Stimulated activated CD4-positive, alpha-beta T cell treated with anti-CD3 and anti-CD28 coated beads, TNF-alpha, amount 100 ng/mL, for 24 hours (primary cell): Measurements from ENCODE around the gene ARHGAP33.
"Not testable (repeated sequence)": the region's sequence is repeated elsewhere in the genome, so short reads cannot be mapped to it uniquely, and the experiment has no call there.

Source experiments
- DNase-seq, 3 experiments: peaks; one replicate each; pipeline ENCODE4 v3.0.0-alpha.2; 2020; ENCODE audit warnings: low read depth in 3 of 3

Gene ARHGAP33

DNA sequence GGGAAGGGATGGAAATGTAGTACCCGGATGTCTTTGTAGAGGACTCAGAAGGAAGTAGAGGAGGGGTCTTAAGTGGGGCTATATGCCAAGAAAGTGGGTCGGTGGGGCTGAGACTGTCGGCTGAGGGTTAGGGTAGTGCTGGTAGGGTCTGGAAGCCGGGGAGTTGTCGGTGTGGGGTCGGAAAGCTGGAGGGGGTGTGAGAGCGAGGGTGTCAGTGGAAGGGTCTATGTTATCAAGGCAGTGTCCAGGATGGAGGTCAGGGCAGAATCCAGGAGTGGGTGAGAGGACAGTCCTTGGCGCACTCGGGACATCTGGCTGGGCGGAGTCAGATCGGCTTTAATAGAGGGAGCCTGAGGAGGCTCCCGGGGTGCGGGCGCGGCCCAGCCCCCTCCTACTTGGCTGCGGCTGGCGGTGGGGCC, 20.2 kb upstream of the ARHGAP33 start:
- DNase-seq: no peak

DNA sequence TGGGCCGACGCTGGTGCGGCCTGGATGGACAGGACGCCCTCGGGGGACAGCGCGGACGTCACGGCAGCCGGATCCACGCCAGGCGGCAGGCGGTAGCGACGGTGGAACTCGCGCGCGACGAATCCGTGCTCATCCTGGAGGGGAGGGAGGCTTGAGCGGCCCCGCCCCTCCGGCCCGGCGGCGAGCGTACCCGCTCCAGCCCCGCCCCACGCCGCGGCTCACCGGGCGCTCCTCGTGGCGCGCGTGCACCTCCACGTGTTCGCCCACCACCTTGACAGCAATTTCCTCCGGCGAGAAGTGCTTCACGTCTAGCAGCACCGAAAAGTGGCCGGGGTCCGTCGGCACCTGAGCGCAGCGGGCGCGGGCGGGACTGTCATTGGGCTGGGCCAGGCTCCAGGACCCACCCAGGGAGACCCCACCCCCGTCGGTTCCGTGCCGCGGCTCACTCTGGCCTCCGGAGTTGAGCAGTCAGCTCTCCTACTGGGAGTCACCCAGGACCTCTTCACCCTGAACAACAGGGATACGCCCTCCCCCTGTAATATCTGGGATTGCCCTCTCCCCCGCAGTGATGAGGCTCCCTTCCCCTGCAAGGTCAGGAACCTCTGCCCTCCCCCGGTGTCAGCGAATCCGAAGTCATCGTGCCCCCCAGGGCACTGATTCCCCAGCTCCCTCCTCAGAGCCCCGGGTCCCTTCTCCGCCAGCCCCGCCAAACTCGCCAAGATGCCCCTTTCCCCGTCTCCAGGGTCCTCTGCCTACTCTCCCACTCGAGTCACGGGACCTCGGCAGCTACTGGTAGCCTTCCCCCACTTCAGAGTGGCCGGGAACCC, 19.6 kb upstream of the ARHGAP33 start:
- DNase-seq: peak in 1 of 3 experiments; percentile 38

DNA sequence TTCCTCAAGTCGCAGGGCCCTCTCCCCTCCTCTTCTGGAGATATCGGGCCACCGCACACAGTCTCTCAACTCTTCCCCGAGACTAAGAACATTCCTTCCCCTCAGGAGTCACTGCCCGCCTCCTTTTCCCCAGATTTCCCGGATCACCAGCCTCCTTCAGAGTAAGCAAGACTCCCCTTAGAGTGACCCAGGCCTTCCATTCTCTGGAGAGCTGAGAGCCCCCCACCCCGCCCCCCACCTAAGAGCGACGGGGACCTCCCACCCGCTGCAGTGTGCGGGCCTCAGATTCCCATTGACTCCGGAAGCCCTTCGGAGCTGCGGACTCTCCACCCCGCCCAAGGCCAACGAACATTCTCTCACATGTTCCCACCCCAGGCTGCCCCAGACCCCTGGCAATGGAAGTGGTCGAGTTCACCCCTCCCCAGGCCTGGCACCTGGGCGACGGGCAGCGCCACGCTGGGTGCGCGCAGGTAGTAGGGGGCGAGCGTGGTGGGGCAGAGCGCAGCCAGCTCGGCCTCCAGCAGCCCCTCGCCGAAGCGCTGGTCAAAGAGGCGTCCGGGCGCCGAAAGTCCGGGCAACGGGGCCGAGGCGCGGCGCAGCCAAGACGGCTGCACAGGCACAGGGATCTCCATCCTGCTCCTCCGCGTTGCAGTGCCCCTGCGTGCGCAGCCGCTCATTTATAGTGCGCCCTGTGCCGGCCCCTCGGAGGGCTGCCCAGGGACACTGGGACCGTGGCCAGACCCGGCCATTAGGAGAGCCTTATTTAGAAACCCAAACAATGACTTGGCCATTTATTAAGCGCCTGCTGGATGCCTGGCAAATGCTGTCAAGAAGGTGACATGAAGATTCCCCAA, 18.8 kb upstream of the ARHGAP33 start, which contains the start of gene HSPB6:
Gene HSPB6, minus strand, starts transcription at position 653 of the 854 bp plus-strand sequence. Its CDS starts 21 bp downstream, at position 632.
- DNase-seq: no peak

DNA sequence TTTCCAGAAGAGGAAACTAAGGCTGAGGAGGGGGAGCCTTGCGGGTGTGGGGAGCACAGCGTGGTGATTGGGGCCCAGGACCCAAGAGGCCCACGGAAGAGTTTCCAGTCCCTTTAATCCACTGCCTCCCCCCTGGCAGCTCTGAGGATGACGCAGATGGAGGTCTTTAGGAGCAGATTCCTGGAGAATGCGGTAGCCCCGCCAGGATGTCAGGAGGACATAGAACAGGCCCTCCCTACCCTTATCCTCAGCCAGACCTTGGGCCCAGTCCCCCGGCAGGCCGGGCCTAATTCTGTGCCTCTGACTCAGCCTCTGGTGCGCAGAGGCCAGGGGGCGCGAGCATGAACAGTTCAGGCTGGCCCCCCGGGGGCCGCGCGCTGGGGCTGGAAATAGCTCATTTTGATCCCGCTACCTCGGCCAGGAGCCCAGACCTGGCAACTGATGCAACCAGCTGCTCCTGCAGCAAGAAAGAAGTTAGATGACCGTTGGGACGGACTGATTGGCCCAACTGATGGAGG, 18.1 kb upstream of the ARHGAP33 start:
- peak in 1 of 3 experiments; percentile 28 for DNase-seq

- DNase-seq: peak; percentile 97 to 99 (median 97)
Measured at GRCh38 chr19:35757749-35758608, 17.4 kb upstream of the ARHGAP33 start, which contains the start of gene PROSER3. TSS of gene PROSER3 (plus strand) at chr19:35758176. CDS start at chr19:35758216, 40 bp downstream.

DNA sequence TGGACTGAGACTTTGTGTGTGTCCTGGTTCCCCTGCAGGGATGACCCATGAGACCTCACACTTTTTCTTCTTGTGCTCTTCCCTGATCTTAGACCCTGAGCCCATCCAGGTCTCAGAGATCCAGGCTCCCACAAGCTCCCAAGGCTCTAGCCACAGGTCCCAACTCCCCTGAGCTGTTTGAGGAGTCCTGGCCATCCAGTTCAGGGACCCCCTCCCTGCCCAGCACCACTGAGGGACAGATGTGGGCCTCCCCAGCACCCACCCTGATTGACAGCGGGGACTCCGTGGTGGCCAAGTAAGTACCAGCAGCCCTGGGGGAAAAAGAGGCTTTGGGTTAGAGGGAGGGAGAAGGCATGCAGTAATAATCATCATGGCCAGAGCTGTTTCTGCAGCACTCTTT, 15.7 kb upstream of the ARHGAP33 start:
- no peak for DNase-seq

DNA sequence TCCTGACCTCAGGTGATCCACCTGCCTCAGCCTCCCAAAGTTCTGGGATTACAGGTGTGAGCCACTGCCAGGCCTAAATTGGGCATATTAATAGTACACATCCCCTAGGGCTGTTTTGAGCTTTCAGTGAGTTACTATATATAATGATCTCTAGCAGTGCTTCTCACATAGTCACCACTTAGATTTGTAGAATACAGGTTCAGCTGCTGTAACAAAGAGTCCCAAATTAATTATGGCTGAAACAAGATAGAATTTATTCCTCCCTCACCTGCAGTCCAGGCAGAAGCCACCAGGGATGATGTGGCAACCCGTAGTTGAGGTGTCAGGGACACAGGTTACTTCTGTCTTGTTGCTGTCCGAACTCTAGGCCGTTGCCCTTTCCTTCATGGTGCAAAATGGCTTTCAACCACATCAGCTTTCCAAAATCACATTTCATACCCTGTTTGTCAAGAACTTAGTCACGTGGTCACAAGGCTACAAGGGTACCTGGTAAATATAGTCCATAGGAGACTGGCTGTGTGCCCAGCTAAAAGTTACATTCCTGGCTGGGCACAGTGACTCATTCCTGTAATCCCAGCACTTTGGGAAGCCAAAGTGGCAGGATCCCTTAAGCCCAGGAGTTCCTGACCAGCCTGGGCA, 14.5 kb upstream of the ARHGAP33 start:
- DNase-seq: no peak

DNA sequence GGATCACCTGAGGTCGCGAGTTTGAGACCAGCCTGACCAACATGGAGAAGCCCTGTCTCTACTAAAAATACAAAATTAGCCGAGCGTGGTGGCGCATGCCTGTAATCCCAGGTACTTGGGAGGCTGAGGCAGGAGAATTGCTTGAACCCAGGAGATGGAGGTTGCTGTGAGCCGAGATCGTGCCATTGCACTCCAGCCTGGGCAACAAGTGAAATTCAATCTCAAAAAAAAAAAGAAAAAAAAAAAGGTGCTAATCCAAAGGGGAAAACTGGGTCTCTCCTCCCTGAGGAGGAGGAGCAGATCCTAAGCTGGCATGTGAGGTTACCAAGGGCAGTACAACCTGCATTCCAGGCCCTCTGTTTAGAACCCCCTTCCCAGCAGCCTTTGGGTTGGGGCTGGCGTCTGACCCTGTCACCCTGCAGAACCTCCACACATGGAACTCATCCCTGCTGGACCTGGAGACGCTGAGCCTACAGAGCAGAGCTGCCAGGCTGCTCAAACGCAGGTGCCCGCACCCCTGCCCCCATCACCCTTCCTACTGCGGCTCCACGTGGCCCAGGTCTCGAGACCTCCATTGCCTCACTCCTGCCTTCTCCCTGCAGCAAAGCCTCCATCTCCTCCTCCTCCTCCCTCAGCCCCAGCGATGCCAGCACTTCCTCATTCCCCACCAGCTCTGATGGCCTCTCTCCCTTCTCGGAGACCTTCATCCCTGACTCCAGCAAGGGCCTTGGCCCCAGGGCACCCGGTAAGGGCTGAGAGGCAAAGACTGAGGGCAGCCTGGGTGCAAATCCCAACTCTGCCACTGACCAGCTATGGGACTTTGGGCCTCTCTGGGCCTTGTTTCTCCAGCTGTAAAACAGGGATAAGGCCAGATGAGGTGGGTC, 10.7 kb upstream of the ARHGAP33 start:
- no peak for DNase-seq

DNA sequence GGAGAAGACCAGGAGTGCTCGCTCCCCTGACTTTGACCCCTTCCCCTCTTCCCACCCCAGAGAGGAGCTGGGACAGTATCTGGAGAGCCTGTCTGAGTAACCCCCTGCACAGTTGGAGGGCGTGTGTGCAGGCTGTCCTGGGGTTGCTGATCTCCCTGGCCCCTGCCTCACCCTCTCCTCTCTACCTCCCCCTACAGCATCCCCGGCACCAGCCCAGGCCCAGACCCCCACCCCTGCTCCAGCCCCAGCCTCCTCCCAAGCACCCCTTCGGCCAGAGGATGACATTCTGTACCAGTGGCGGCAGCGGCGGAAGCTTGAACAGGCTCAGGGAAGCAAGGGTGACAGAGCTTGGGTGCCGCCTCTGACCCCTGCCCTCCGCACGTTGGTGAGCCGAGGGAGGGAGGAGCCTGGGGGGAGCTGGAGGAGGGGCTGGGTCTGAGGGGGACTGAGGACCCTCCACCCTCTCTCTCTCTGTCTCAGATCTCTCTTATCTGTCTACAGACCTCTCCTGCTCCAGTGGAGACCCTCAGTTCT, 8.7 kb upstream of the ARHGAP33 start:
- DNase-seq: no peak

GRCh38 chr19:35767288-35768081, 7.9 kb upstream of the ARHGAP33 start:
- no peak for DNase-seq

GRCh38 chr19:35768082-35768421, 7.3 kb upstream of the ARHGAP33 start:
- no peak for DNase-seq

DNA sequence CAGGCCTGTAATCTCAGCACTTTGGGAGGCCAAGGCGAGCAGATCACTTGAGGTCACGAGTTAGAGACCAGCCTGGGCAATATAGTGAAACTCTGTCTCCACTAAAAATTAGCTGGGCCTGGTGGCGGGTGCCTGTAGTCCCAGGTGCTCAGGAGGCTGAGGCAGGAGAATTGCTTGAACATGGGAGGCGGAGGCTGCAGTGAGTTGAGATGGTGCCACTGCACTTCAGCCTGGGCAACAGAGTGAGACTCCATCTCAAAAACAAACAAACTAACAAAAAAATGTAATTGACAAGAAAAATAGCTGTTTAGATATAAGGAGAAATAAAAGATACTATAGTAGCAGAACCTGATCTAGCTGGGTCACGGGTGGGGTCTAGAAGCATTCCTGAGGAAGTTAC, 3.0 kb upstream of the ARHGAP33 start:
- not testable (repeated sequence) for DNase-seq

DNA sequence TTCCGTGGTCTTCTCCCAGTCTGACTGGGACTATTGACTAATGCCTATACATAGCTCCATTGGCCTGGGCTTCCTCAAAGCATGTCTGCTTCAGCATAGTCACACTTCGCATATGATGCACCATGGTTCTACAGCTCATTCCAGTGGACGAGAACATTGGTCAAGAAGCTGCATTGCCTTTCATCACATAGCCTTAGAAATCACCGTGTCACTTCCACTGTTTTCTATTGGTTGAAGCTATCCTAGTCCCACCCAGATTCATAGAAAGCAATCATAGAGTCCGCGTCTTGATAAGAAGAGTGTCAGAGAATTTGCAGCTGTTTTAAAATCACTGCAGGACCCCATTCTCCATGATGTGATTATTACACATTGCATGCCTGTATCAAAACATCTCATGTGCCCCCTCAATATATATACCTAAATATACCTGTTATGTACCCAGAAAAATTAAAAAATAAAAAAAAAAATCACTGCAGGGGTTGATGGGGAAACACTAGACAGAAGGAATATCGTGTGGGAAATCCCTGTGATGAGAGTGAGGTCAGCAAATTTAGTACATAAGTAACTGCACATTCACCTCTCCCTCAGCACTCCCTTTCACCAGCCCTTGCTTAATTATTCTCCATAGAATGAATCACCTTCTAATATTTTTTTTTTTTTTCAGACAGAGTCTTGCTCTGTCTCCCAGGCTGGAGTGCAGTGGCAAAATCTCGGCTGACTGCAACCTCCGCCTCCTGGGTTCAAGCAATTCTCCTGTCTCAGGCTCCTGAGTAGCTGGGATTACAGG, 2.2 kb upstream of the ARHGAP33 start:
- DNase-seq: no peak

GRCh38 chr19:35774274-35775045, 904 bp upstream of the ARHGAP33 start:
- no peak for DNase-seq

DNA sequence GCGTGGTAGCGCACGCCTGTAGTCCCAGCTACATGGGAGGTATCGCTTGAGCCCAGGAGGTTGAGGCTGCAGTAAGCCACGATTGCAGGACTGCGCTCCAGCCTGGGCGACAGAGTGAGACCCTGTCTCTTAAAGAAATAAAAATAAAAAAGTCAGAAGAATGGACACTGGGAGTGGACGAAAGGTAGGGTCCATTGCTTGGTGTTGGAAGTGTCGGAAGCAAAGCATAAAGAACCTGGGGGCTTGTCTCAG, 392 bp upstream of the ARHGAP33 start:
- no peak for DNase-seq

DNA sequence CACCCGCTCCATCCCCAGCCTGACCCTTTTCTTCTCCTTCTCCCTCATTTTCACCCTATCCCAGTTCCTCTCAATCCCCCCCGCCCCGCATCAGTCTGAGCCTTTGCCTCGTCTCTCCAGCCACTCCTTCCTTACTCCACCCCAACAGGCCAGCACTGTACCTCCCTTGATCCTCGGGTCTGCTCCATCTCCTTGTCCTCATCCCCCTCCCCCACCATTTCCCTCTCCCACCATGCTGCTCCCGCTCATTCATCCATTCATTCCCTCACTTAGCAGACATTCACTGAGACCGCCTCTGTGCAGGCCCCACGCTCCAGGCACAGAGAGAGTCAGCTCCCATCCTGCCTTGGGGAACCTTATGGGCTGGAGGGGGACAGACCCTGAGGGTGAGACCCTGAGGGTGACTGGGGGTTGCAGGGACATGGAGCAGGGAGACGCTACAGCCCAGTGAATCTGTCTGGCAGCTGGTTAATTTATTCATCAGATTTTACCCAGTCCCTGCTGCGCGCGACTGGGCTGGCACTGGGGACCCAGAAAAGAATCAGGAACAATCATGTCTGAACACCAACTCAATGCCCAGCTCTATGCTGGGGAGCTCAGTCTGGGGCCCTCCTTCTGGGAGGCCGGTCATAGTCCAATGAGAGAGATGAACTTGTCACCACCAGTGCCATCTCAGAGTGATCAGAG, 881 bp downstream of the ARHGAP33 start:
- no peak for DNase-seq
